ENCODE results near the gene HRH4. TPM values are rescaled to one million over a fixed set of nuclear protein-coding genes. Genes with fewer than 3 reads are reported as not detected.

The HRH4 gene
- total and polyA plus RNA-seq, 2 donors (not counting 1 experiment from before 2014, with no cell fraction given), result 0.03 to 0.07 TPM

- Histone ChIP-seq H3K4me3 (ENCODE audit: control extremely low read depth in 1 of 5, extremely low read depth in 1 of 5, insufficient read depth in 1 of 5, low read depth in 2 of 5, low read length in 4 of 5) (no peak overlapping the region), H3K9ac (ENCODE audit: low read length) (no peak overlapping the region), H3K27ac (ENCODE audit: low read length in 2 of 2) (no peak overlapping the region), H3K4me2 (replicated peaks; ENCODE audit: low read depth, low read length, poor library complexity, severe bottlenecking) (no peak overlapping the region), H3K27me3 (replicated peaks in 1 of 4; ENCODE audit: control extremely low read depth in 1 of 4, control insufficient read depth in 3 of 4, insufficient read depth in 4 of 4, low read length in 3 of 4) (no peaks in the 10 kb centered on the region), H3K4me1 (ENCODE audit: control insufficient read depth in 2 of 2, insufficient read depth in 2 of 2, low read length in 2 of 2) (no peaks in the 10 kb centered on the region), H2AFZ (ENCODE audit: insufficient read depth, low read depth, low read length, poor library complexity, severe bottlenecking) (no peak overlapping the region), H3K9me3 (ENCODE audit: control extremely low read depth in 1 of 3, control insufficient read depth in 2 of 3, insufficient read depth in 1 of 3, low read length in 2 of 3) (peaks cover 0 to 5% (median 3%) of the 10 kb centered on the region in 3 donors), H3K36me3 (replicated peaks in 1 of 2; ENCODE audit: control extremely low read depth in 1 of 2, control insufficient read depth in 1 of 2, extremely low read depth in 1 of 2, insufficient read depth in 2 of 2, low read length in 1 of 2) (no peaks in the 10 kb centered on the region), H4K20me1 (ENCODE audit: control insufficient read depth, insufficient read depth, low read length, poor library complexity, severe bottlenecking) (no peaks in the 10 kb centered on the region), H3K79me2 (ENCODE audit: control insufficient read depth, insufficient read depth, low read length) (no peaks in the 10 kb centered on the region)
- H3K27ac Mint-ChIP-seq, result no peak overlapping the region
- intact Hi-C loops (cut with micrococcal nuclease), result no loop called here
- H3K4me3 Mint-ChIP-seq, result no peak overlapping the region
- ChIA-PET CTCF (no interaction called here), POLR2A (no interaction called here)
- DNase-seq (no peak), ATAC-seq (ENCODE audit: low read depth) (no peak)
- no peaks in the 10 kb centered on the region for H3K27me3 Mint-ChIP-seq
- peaks cover 3% of the 10 kb centered on the region for H3K9me3 Mint-ChIP-seq (ENCODE audit: insufficient read depth)
- TF ChIP-seq CTCF (IDR thresholded peaks at IDR 0.05) (no peak), EZH2 (IDR thresholded peaks at IDR 0.05; ENCODE audit: borderline replicate concordance, insufficient read depth, low read depth, low read length, poor library complexity, severe bottlenecking) (no peak)
- H3K4me1 Mint-ChIP-seq, result no peaks in the 10 kb centered on the region
- WGBS (ENCODE audit: insufficient coverage), result 73% methylated on average over 3 of the region's 7 CpGs
Observed at GRCh38 chr18:24479371-24479770, 18.9 kb downstream of the HRH4 start.

GRCh38 chr18:24482821-24483220, 22.4 kb downstream of the HRH4 start:
- Mint-ChIP-seq H3K27me3 (peaks cover 3% of the 10 kb centered on the region), H3K4me3 (no peak overlapping the region), H3K9me3 (ENCODE audit: insufficient read depth) (peaks cover 3% of the 10 kb centered on the region), H3K4me1 (peaks cover 2% of the 10 kb centered on the region), H3K27ac (no peak overlapping the region)
- ATAC-seq (ENCODE audit: low read depth), result no peak
- DNase-seq, result no peak
- WGBS (ENCODE audit: insufficient coverage), result 84% methylated on average over 4 of the region's 5 CpGs
- ChIA-PET CTCF (interaction anchor here (1.2 to 12.4 kb wide), 2 partner anchors 9 to 123 kb away, joined by 4 to 179 read pairs; no protein-coding TSS in a partner anchor), POLR2A (no interaction called here)
- TF ChIP-seq CTCF (IDR thresholded peaks at IDR 0.05), result no peak
- TF ChIP-seq EZH2 (IDR thresholded peaks at IDR 0.05; ENCODE audit: borderline replicate concordance, insufficient read depth, low read depth, low read length, poor library complexity, severe bottlenecking), result no peak
- Histone ChIP-seq H3K27me3 (replicated peaks in 1 of 4; ENCODE audit: control extremely low read depth in 1 of 4, control insufficient read depth in 3 of 4, insufficient read depth in 4 of 4, low read length in 3 of 4) (peaks cover 0 to 8% (median 0%) of the 10 kb centered on the region in 4 experiments), H3K4me3 (ENCODE audit: control extremely low read depth in 1 of 5, extremely low read depth in 1 of 5, insufficient read depth in 1 of 5, low read depth in 2 of 5, low read length in 4 of 5) (no peak overlapping the region), H4K20me1 (ENCODE audit: control insufficient read depth, insufficient read depth, low read length, poor library complexity, severe bottlenecking) (no peaks in the 10 kb centered on the region), H3K36me3 (replicated peaks in 1 of 2; ENCODE audit: control extremely low read depth in 1 of 2, control insufficient read depth in 1 of 2, extremely low read depth in 1 of 2, insufficient read depth in 2 of 2, low read length in 1 of 2) (no peaks in the 10 kb centered on the region), H3K4me1 (ENCODE audit: control insufficient read depth in 2 of 2, insufficient read depth in 2 of 2, low read length in 2 of 2) (peaks cover 0 to 2% of the 10 kb centered on the region in 2 donors), H3K27ac (ENCODE audit: low read length in 2 of 2) (no peak overlapping the region), H3K9me3 (ENCODE audit: control extremely low read depth in 1 of 3, control insufficient read depth in 2 of 3, insufficient read depth in 1 of 3, low read length in 2 of 3) (peaks cover 0 to 5% (median 3%) of the 10 kb centered on the region in 3 donors), H3K9ac (ENCODE audit: low read length) (no peak overlapping the region), H3K4me2 (replicated peaks; ENCODE audit: low read depth, low read length, poor library complexity, severe bottlenecking) (no peak overlapping the region), H3K79me2 (ENCODE audit: control insufficient read depth, insufficient read depth, low read length) (no peaks in the 10 kb centered on the region), H2AFZ (ENCODE audit: insufficient read depth, low read depth, low read length, poor library complexity, severe bottlenecking) (no peak overlapping the region)
- intact Hi-C loops (cut with micrococcal nuclease), result no loop called here
